Panc1 (cell line): ENCODE data around the gene SLCO3A1. TPM values are rescaled to one million over a fixed set of nuclear protein-coding genes. Genes with fewer than 3 reads are reported as not detected.
A peak's percentile ranks its signal among the peaks of the same experiment; 100 is the strongest.

ENCODE experiments used
- ATAC-seq: fragments of 200-7000 bp; cut with Tn5 transposase; 2 replicates; pipeline ENCODE4 v1.9.1; 2020; ENCODE audit warnings: mild to moderate bottlenecking, moderate library complexity
- BruUV-seq: library from RNA; stranded (reverse); fragments of 400-500 nt; replicated peaks from 2 replicates; lab custom pipeline; 2021; lab: Mats Ljungman, UMichigan
- CTCF ChIA-PET: fragments of 300-600 bp; sonication (Branson Sonifier 250); formaldehyde crosslinking; loops from one replicate; lab custom pipeline; 2022; ENCODE audit warnings: antibody characterized with exemption; lab: Charles Lee
- POLR2A ChIA-PET: fragments of 300-600 bp; sonication (Branson Sonifier 250); formaldehyde crosslinking; loops from one replicate; lab custom pipeline; 2022; ENCODE audit warnings: antibody characterized with exemption; lab: Charles Lee
- DNase-seq: peaks from one replicate; pipeline ENCODE4 v3.0.0-alpha.2; 2010; ENCODE audit warnings: low read depth, low spot score
- H3K27ac ChIP-seq: 2 replicates; pipeline ENCODE4 v1.5.1; 2011; ENCODE audit warnings: mild to moderate bottlenecking, low read length, inconsistent platforms
- H3K27me3 ChIP-seq: fragments of 200-500 bp; sonication (Bioruptor generic); 2 replicates; pipeline ENCODE4 v1.6.0; 2014; ENCODE audit warnings: low read length, inconsistent platforms; ENCODE audit not compliant: control insufficient read depth, insufficient read depth
- H3K36me3 ChIP-seq: fragments of 200-500 bp; sonication (Bioruptor generic); 2 replicates; pipeline ENCODE4 v1.5.1; 2014; ENCODE audit warnings: inconsistent platforms, mild to moderate bottlenecking, low read length, moderate library complexity; ENCODE audit not compliant: control insufficient read depth, insufficient read depth
- H3K4me1 ChIP-seq: 2 replicates; pipeline ENCODE4 v1.5.1; 2011; ENCODE audit warnings: inconsistent platforms, mild to moderate bottlenecking, low read length, moderate library complexity; ENCODE audit not compliant: control insufficient read depth, insufficient read depth
- H3K4me3 ChIP-seq, 2 experiments: 2 replicates each; pipeline ENCODE4 v1.5.1; 2011 to 2012; ENCODE audit warnings: low read depth in 2 of 2, low read length in 2 of 2, mild to moderate bottlenecking in 2 of 2, inconsistent platforms in 1 of 2, moderate library complexity in 1 of 2
- H3K9me3 ChIP-seq: fragments of 200-500 bp; sonication (Bioruptor generic); 2 replicates; pipeline ENCODE4 v1.5.1; 2014; ENCODE audit warnings: low read depth, mild to moderate bottlenecking, inconsistent platforms, low read length, moderate library complexity; ENCODE audit not compliant: control insufficient read depth, insufficient read depth
- CTCF ChIP-seq: fragments of 450-650 bp; IDR thresholded peaks from 2 replicates; pipeline ENCODE4 v1.5.1; 2017; ENCODE audit warnings: mild to moderate bottlenecking
- POLR2AphosphoS5 ChIP-seq: IDR thresholded peaks from 2 replicates; pipeline ENCODE4 v1.6.1; 2012; ENCODE audit warnings: mild to moderate bottlenecking, low read depth, low read length, moderate library complexity
- REST ChIP-seq, 2 experiments: IDR thresholded peaks; 2 replicates each; pipeline ENCODE4 v1.6.1; 2011 to 2012; ENCODE audit warnings: low read depth in 2 of 2, control low read depth in 1 of 2, low read length in 1 of 2, mild to moderate bottlenecking in 1 of 2, moderate library complexity in 1 of 2; ENCODE audit not compliant: insufficient read depth in 1 of 2
- SIN3A ChIP-seq: IDR thresholded peaks from 2 replicates; pipeline ENCODE4 v1.6.1; 2012; ENCODE audit warnings: low read depth, mild to moderate bottlenecking, low read length, moderate library complexity, borderline replicate concordance; ENCODE audit not compliant: insufficient read depth
- TCF7L2 ChIP-seq: IDR thresholded peaks from 2 replicates; pipeline ENCODE4 v1.6.1; 2011; ENCODE audit warnings: mild to moderate bottlenecking, low read depth, low read length, inconsistent platforms
- in situ Hi-C: cut with HindIII; loops from 2 replicates; pipeline ENCODE4 v1.10.0; 2016; ENCODE audit warnings: low sequenced_read_pairs, low pct_unique_long_range_greater_than_20kb
- intact Hi-C: fragments of 100-400 bp; cut with micrococcal nuclease; formaldehyde crosslinking; loops from one replicate; pipeline ENCODE4 v1.10.0; 2022; ENCODE audit not compliant: unreplicated experiment
- total RNA-seq: library from RNA; stranded (reverse); gene quantifications from one replicate; pipeline ENCODE4 v1.2.1, GENCODE V29; 2021; ENCODE audit not compliant: unreplicated experiment

The SLCO3A1 gene
- total RNA-seq, 1 experiment from 2014 or later, result 20.6 TPM

GRCh38 chr15:91940496-91941381, 87.2 kb downstream of the SLCO3A1 start:
- no peak overlapping the region; the same call in 1 of the 2 replicates for H3K27ac ChIP-seq
- no TSS peak for BruUV-seq
- H3K36me3 ChIP-seq, result no peaks in the 10 kb centered on the region
- no peaks in the 10 kb centered on the region for H3K9me3 ChIP-seq
- no peak for TF ChIP-seq POLR2AphosphoS5
- no peak for TF ChIP-seq SIN3A
- POLR2A ChIA-PET, result interaction anchor here (0.7 kb wide), 1 partner anchor 53 kb away, joined by 3 read pairs; no protein-coding TSS in a partner anchor
- no peak overlapping the region for H3K4me3 ChIP-seq
- in situ Hi-C loops, result no loop called here
- CTCF ChIA-PET, result interaction anchor here (0.6 to 1.1 kb wide), 4 partner anchors 15 to 287 kb away, joined by 3 to 10 read pairs (median 4); no protein-coding TSS in a partner anchor
- peaks cover 17% of the 10 kb centered on the region for H3K4me1 ChIP-seq
- DNase-seq (no peak), ATAC-seq (0 out of 2 replicates have a peak, but pooled peaks have one; percentile 11)
- H3K27me3 ChIP-seq, result no peaks in the 10 kb centered on the region
- intact Hi-C loops, result loop anchor here (10.0 kb wide), 1 partner anchor 134 kb away; no protein-coding TSS in a partner anchor

GRCh38 chr15:91941871-91942658, 88.6 kb downstream of the SLCO3A1 start:
- Histone ChIP-seq H3K9me3 (no peaks in the 10 kb centered on the region), H3K27me3 (no peaks in the 10 kb centered on the region), H3K4me1 (peaks cover 27% of the 10 kb centered on the region), H3K36me3 (no peaks in the 10 kb centered on the region), H3K27ac (no peak overlapping the region), H3K4me3 (no peak overlapping the region)
- ATAC-seq (no peak), DNase-seq (no peak)
- ChIA-PET CTCF (interaction anchor here (0.6 to 1.1 kb wide), 4 partner anchors 13 to 642 kb away, joined by 3 to 10 read pairs (median 4); partner anchors contain the start of gene SLCO3A1), POLR2A (no interaction called here)
- BruUV-seq, result no TSS peak
- intact Hi-C loops (loop anchor here (10.0 kb wide), 1 partner anchor 133 kb away; no protein-coding TSS in a partner anchor), in situ Hi-C loops (no loop called here)
- TF ChIP-seq CTCF (peak; percentile 24; the same call in 1 of the 2 replicates), TCF7L2 (no peak), SIN3A (no peak), REST (IDR thresholded peaks at IDR 0.05; ENCODE audit: insufficient read depth in 1 of 2, low read depth in 2 of 2, low read length in 1 of 2) (no peak), POLR2AphosphoS5 (no peak)
